Jurkat, Clone E6-1 (cell line): ENCODE measurements around the gene CXorf58.

Experiments used
- DNase-seq: peaks from one replicate; pipeline ENCODE4 v3.0.0-alpha.2; 2011; ENCODE audit warnings: low read depth, low spot score
- H3K4me3 ChIP-seq: 2 replicates; pipeline ENCODE4 v1.5.1; 2011; ENCODE audit warnings: mild to moderate bottlenecking, low read length, control low read depth, moderate library complexity

Gene CXorf58

DNA sequence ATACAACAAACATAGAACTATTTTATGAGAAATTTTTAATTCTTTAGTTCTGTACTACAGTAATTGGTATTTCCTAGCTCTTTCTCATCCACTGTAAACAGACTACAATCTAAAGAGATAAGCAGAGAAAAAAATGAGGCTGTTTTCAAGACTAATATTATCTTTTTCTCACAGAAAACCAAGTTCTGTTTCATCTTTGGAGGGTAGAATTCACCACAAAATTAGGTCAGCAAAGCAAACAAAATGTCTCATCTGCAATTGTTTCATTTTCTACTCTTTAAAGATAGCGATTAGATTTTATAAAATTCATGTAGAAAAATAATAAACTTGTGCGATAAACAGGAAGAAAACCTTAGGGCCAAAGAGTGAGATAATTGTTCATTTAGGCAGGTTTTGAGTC lies 10.8 kb upstream of the CXorf58 start:
- H3K4me3 ChIP-seq = no peak overlapping the region
- no peak for DNase-seq

- DNase-seq = no peak
- H3K4me3 ChIP-seq = no peak overlapping the region
Measured at GRCh38 chrX:23898412-23898959, 9.3 kb upstream of the CXorf58 start.

DNA sequence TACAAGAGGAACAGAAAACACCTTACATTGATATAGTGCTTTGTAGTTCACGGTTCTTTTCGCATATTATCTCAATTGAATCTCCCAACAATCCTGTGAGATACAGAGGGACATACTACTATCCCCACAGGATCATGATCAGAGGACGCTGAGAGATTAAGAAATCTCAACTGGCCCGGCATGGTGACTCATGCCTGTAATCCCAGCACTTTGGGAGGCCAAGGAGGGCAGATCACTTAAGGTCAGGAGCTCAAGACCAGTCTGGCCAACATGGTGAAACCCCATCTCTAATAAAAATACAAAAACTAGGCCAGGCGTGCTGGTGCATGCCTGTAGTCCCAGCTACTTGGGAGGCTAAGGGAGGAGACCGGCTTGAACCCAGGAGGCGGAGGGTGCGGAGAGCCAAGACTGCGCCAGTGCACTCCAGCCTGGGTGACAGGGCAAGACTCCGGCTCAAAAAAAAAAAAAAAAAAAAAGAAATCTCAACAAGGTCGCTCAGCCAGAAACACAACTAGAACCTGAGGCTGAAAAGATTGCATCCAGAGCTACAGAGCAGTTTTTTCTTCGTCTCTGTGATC lies 7.5 kb upstream of the CXorf58 start:
- DNase-seq = no peak

DNA sequence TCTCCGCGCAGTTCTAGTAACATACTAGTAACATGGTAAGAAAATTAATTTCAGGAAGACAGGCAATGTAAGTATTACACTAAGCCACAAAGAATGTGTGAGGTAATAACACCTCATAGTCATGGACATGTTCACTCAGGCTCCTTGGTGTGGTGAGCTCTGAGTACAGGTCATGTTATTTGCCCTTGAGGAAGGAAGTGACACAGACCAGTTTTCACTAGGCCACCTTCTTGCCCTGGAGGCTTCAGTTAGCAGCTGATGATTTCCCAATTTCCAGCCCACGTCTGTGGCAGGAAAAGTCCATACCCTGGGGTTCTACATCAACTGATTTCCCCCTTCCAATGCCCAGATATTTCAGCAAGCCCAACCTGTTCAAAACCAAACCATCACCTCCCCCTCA lies 6.7 kb upstream of the CXorf58 start:
- H3K4me3 ChIP-seq = no peak overlapping the region
- DNase-seq = no peak

More for the DNA sequence above, 7.5 kb upstream of the CXorf58 start:
- H3K4me3 ChIP-seq = no peak overlapping the region

GRCh38 chrX:23901805-23902204 lies 6.0 kb upstream of the CXorf58 start:
- peak; percentile 54 for DNase-seq
- no peak overlapping the region for H3K4me3 ChIP-seq

- no peak overlapping the region for H3K4me3 ChIP-seq
- DNase-seq = no peak
Measured at GRCh38 chrX:23902419-23902818, 5.4 kb upstream of the CXorf58 start.

DNA sequence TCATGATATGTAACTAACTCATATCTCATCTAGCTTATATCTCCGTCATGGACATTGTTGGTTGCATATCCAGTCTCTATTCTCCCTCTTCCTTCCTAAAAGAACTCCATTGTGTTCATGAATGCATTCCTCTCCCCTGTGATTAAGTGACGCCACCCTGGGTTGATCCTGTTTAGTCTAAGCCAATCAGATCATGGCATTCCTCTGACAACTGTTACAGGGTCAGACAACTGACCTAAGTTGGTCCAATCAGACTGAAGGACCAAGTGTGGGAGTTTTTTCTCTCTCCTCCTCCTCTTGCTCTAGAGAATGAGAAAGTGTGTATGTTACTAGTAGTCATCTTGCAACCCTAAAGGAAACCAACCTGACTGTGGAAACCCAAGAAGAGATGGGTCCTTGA lies 3.7 kb upstream of the CXorf58 start:
- H3K4me3 ChIP-seq = no peak overlapping the region
- no peak for DNase-seq

GRCh38 chrX:23907111-23907497 lies 702 bp upstream of the CXorf58 start:
- H3K4me3 ChIP-seq = peak overlapping the region; percentile 69
- DNase-seq = no peak

DNA sequence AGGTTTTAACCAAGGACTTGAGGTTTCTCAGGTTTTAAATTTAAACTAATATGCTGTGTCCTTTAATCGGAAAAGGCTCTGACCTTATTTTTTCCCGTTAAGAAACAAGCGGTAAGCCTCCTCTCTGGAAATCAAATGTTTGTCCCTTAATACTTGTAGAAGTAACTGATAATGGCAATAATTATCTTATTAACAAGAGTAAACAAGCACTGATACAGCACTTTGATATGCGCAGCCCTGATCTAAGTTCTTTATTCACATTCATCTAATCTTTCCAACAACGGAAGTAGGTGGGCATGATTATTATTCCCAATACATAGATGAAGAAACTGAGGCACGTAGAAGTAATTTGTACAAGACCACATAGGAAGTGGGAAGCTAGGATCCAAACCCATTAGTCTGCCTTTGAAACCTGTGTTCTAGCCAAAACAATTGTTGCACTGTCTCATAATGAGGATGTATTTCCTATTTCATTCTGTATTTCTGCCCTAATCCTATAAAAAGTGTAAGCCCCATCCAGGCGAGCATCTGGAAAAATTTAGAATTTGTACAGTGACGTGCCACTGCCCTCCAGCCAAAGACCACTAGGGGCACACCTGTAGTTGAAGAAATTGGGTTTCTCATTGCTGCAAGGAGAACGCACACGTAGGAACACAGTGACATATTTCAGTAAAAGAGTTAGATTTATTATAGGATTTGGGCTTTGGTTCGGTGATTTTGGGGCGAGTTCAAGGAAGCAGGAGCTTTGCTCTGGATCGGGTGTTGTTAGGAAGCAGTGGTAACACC lies 606 bp downstream of the CXorf58 start:
- no peak for DNase-seq
- H3K4me3 ChIP-seq = peak overlapping the region; percentile 69

- DNase-seq = no peak
- H3K4me3 ChIP-seq = no peak overlapping the region
Measured at GRCh38 chrX:23911126-23911835, 3.5 kb downstream of the CXorf58 start.

DNA sequence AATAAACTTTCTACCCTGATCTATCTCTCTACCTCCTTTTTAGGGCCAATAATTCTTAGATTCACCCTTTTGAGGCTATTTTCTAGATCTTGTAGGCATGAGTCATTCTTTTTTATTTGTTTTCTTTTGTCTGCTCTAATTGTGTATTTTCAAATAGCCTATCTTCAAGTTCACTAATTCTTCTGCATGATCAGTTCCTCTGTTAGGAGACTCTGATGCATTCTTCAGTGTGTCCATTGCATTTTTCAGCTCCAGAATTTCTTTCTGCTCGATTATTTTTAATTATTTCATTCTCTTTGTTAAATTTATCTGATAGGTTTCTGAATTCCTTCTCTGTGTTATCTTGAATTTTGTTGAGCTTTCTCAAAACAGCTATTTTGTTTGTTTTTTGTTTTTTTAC lies 11.3 kb downstream of the CXorf58 start:
- DNase-seq = no peak

GRCh38 chrX:23919706-23920320 lies 12.0 kb downstream of the CXorf58 start:
- DNase-seq = no peak
- H3K4me3 ChIP-seq = no peak overlapping the region

More for the DNA sequence above, 11.3 kb downstream of the CXorf58 start:
- no peak overlapping the region for H3K4me3 ChIP-seq

- DNase-seq = no peak
- H3K4me3 ChIP-seq = no peak overlapping the region
Measured at GRCh38 chrX:23926015-23926414, 18.2 kb downstream of the CXorf58 start.

- DNase-seq = peak; percentile 25
Measured at GRCh38 chrX:23930894-23931604, 23.2 kb downstream of the CXorf58 start.

DNA sequence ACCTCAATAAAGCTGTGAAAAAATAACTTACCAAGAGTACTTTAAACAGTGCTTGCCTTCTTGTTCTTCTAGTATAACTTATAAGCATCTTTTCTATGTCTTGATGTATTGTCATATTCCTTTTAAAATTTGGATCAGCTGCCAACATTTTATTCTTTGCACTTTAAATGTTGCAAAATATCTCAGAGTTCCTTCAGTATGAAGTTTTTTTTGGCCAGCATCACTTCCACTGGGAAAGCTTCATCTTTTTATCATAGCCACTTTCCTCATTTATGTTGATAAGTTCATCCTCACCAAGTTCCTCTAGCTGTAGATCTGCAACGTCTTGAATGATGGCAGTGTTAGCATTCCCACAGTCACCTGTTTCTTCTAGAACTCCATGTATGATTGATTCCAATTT lies 24.2 kb downstream of the CXorf58 start:
- H3K4me3 ChIP-seq = no peak overlapping the region
- DNase-seq = no peak

More at GRCh38 chrX:23930894-23931604, 23.2 kb downstream of the CXorf58 start:
- H3K4me3 ChIP-seq = no peak overlapping the region

GRCh38 chrX:23935106-23935505 lies 27.3 kb downstream of the CXorf58 start:
- no peak overlapping the region for H3K4me3 ChIP-seq
- no peak for DNase-seq

- DNase-seq = no peak
- H3K4me3 ChIP-seq = no peak overlapping the region
Measured at GRCh38 chrX:23936180-23936579, 28.4 kb downstream of the CXorf58 start.

DNA sequence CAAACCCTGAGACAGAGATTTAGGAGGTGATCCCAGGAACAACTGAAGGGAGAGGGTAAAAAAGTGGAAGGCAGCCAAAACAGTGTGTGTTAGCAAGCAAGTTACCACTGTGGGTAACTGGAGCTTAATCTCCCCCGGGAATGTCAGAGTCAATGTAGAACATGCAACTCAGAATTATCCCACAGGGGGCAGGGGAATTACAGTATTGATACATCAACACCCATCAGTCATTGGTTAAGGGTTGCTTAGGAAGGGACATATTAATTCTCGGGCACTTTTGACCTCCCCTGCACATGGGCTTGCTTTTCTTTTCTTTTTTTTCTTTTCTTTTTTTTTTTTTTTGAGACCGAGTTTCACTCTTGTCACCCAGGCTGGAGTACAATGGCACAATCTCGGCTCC lies 29.3 kb downstream of the CXorf58 start:
- no peak overlapping the region for H3K4me3 ChIP-seq
- DNase-seq = no peak

GRCh38 chrX:23938690-23939089 lies 30.9 kb downstream of the CXorf58 start:
- no peak for DNase-seq
- no peak overlapping the region for H3K4me3 ChIP-seq
